ENCODE data around the gene NTNG1.

The NTNG1 gene

GRCh38 chr1:107523061-107523460, 382.2 kb downstream of the NTNG1 start:
- TF ChIP-seq SIN3A (IDR thresholded peaks at IDR 0.05; ENCODE audit: borderline replicate concordance, insufficient read depth, low read length) = no peak
- no peak for TF ChIP-seq FOXP2 (optimal IDR thresholded peaks at IDR 0.05; ENCODE audit: borderline replicate concordance, extremely low read depth, extremely low read length, insufficient read depth)
- TF ChIP-seq TAF1 (IDR thresholded peaks at IDR 0.05; ENCODE audit: borderline replicate concordance, insufficient read depth, low read length) = no peak

- TF ChIP-seq TAF1 (IDR thresholded peaks at IDR 0.05; ENCODE audit: borderline replicate concordance, insufficient read depth, low read length) = no peak
- TF ChIP-seq SIN3A (IDR thresholded peaks at IDR 0.05; ENCODE audit: borderline replicate concordance, insufficient read depth, low read length) = no peak
Measured at GRCh38 chr1:107523736-107524135, 382.9 kb downstream of the NTNG1 start.

GRCh38 chr1:107524301-107524700, 383.5 kb downstream of the NTNG1 start:
- TF ChIP-seq TAF1 (IDR thresholded peaks at IDR 0.05; ENCODE audit: borderline replicate concordance, insufficient read depth, low read length) (no peak), FOXP2 (optimal IDR thresholded peaks at IDR 0.05; ENCODE audit: borderline replicate concordance, extremely low read depth, extremely low read length, insufficient read depth) (no peak), REST (IDR thresholded peaks at IDR 0.05; ENCODE audit: insufficient read depth in 1 of 2, low read depth in 2 of 2, low read length in 2 of 2) (no peak), POLR2AphosphoS5 (IDR thresholded peaks at IDR 0.05; ENCODE audit: low read depth, low read length) (no peak), SIN3A (IDR thresholded peaks at IDR 0.05; ENCODE audit: borderline replicate concordance, insufficient read depth, low read length) (no peak)

GRCh38 chr1:107525145-107525544, 384.3 kb downstream of the NTNG1 start:
- TF ChIP-seq POLR2AphosphoS5 (IDR thresholded peaks at IDR 0.05; ENCODE audit: low read depth, low read length) (no peak), SIN3A (IDR thresholded peaks at IDR 0.05; ENCODE audit: borderline replicate concordance, insufficient read depth, low read length) (no peak), FOXP2 (optimal IDR thresholded peaks at IDR 0.05; ENCODE audit: borderline replicate concordance, extremely low read depth, extremely low read length, insufficient read depth) (no peak), REST (IDR thresholded peaks at IDR 0.05; ENCODE audit: insufficient read depth in 1 of 2, low read depth in 2 of 2, low read length in 2 of 2) (no peak)

- TF ChIP-seq FOXP2 (optimal IDR thresholded peaks at IDR 0.05; ENCODE audit: borderline replicate concordance, extremely low read depth, extremely low read length, insufficient read depth) (no peak), REST (IDR thresholded peaks at IDR 0.05; ENCODE audit: insufficient read depth in 1 of 2, low read depth in 2 of 2, low read length in 2 of 2) (no peak), POLR2AphosphoS5 (IDR thresholded peaks at IDR 0.05; ENCODE audit: low read depth, low read length) (no peak), TAF1 (IDR thresholded peaks at IDR 0.05; ENCODE audit: borderline replicate concordance, insufficient read depth, low read length) (no peak), SIN3A (IDR thresholded peaks at IDR 0.05; ENCODE audit: borderline replicate concordance, insufficient read depth, low read length) (no peak)
Measured at GRCh38 chr1:107525961-107526360, 385.1 kb downstream of the NTNG1 start.

- TF ChIP-seq TAF1 (IDR thresholded peaks at IDR 0.05; ENCODE audit: borderline replicate concordance, insufficient read depth, low read length) (no peak), POLR2AphosphoS5 (IDR thresholded peaks at IDR 0.05; ENCODE audit: low read depth, low read length) (no peak), SIN3A (IDR thresholded peaks at IDR 0.05; ENCODE audit: borderline replicate concordance, insufficient read depth, low read length) (no peak), REST (IDR thresholded peaks at IDR 0.05; ENCODE audit: insufficient read depth in 1 of 2, low read depth in 2 of 2, low read length in 2 of 2) (no peak), FOXP2 (optimal IDR thresholded peaks at IDR 0.05; ENCODE audit: borderline replicate concordance, extremely low read depth, extremely low read length, insufficient read depth) (no peak)
Measured at GRCh38 chr1:107526524-107527198, 385.8 kb downstream of the NTNG1 start.
